Activated CD8-positive, alpha-beta memory T cell treated with anti-CD3 and anti-CD28 coated beads for 36 hours (primary cell): ENCODE results near the gene KDM8. TPM values are rescaled to one million over a fixed set of nuclear protein-coding genes. Genes with fewer than 3 reads are reported as not detected.

Source experiments
- CTCF ChIA-PET: fragments of 350-600 bp; sonication (Branson Sonifier 250); formaldehyde crosslinking; loops from one replicate; lab custom pipeline; 2021; ENCODE audit warnings: antibody characterized with exemption; lab: Charles Lee
- POLR2A ChIA-PET: fragments of 350-600 bp; sonication (Branson Sonifier 250); formaldehyde crosslinking; loops from one replicate; lab custom pipeline; 2021; ENCODE audit warnings: antibody characterized with exemption; lab: Charles Lee
- total RNA-seq, 2 experiments: library from RNA; stranded (reverse); gene quantifications; one replicate each; pipeline ENCODE4 v1.2.3, GENCODE V29; 2021

KDM8 gene
- 1 to 10 TPM; 8.4 to 8.8 TPM for total RNA-seq

DNA sequence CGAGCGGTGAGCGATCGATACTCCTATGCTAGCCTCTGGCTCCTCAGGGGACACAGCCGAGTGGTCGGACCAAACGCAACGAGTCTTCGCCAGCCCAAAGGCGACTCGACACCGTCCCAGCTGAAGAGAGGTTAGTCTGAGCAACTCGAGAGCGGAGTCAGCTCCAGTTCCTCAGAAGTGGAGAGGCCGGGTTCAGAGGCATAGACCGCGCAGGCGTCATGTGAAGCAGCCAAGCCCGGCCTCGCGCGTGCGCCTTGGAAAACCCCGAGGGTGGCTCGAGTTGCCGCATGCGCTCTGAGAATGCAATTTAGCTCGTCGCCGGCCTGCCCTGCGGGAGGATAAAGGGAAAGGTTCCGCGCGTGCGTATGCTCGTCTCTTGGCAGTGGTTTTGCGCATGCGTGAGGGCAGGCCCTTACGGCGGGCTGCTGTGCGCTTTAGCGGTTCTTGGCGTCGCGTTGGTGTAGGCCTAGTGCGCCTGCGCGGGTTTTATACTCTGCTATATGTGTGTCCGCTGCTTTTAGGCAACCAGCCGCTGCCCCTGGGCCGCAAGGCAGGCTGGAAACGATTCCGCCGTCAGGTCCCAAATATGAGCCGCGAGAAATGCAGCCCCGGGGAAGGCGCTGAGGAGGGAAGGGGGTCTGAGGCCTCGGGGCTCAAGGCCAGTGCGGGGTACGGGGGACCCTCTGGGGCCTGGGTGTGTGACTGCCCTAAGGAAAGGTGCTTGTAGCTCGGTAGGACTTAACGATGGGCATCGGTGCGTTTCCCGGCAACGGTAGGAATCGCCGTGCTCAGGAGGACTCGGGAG lies at the start of gene KDM8:
TSS of gene KDM8 (plus strand) at position 20 of the 805 bp plus-strand sequence. CDS start 6,598 bp downstream, outside the sequence.
- POLR2A ChIA-PET = interaction anchor here (0.6 to 1.6 kb wide), 7 partner anchors 32 to 346 kb away, joined by 3 to 7 read pairs (median 3); partner anchors contain the start of gene KATNIP
- CTCF ChIA-PET = interaction anchor here (1.0 to 4.8 kb wide), 4 partner anchors 24 to 164 kb away, joined by 3 to 20 read pairs (median 5); no protein-coding TSS in a partner anchor

DNA sequence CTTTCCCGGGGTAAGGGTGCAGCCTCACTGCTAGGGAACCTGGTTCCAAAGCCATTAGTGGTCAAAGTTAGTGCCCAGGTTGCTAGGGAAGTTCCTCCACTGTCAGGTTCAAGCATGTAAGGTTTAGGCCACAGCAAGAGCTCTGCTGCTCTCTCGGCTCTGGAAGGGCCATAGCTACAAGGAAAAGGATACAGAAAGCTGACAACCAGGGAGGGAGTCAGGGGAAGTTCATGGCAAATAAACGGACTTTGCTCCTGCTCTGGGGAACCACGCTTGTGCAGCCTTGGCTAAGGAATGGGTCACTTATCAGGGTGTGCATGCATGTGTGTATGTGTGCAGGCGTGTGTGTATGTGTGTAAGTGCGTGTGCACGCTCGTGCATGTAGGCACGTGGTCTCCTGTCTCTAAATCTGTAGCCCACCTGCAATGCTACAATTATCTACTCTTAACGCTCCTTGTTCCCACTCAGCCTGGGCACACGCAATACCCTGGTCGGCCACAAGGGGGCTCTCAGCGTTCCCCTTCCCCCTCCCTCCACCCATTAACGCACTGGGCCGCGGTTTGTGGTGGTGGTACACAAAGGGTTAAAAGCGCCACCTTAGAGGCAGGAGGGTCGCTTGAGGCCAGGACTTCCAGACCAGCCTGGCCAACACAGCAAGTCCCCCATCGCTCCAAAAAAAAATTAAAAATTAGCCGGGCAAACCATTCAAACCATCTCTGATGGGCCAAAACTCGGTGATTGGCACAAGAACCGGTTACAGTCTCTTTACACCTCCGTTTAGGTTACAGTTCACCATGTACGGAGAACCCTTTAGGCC lies 48.4 kb upstream of the KDM8 start:
- ChIA-PET POLR2A (no interaction called here), CTCF (interaction anchor here (0.6 to 2.7 kb wide), 11 partner anchors 12 to 308 kb away, joined by 3 to 10 read pairs (median 4); no protein-coding TSS in a partner anchor)

DNA sequence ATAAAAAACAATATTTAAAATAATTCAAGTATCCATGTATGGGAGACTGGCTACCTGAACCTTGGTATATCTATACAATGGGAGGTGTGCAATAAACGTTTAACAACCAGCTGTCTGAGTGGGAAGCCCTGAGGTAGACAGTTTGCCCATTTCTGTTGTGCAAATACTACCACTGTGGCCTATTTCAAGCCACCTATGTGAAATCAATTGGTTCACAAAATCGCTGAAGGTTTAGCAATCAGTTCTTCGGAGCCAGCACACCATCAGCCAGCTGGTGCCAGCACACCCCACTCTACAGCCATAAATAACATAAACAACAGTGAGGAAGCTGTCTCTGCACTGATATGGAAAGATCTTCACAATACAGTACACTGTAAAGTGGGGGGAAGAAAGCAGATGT lies 46.7 kb upstream of the KDM8 start:
- CTCF ChIA-PET = interaction anchor here (0.6 to 1.5 kb wide), 5 partner anchors 10 to 216 kb away, joined by 3 to 6 read pairs (median 4); no protein-coding TSS in a partner anchor
- POLR2A ChIA-PET = no interaction called here

DNA sequence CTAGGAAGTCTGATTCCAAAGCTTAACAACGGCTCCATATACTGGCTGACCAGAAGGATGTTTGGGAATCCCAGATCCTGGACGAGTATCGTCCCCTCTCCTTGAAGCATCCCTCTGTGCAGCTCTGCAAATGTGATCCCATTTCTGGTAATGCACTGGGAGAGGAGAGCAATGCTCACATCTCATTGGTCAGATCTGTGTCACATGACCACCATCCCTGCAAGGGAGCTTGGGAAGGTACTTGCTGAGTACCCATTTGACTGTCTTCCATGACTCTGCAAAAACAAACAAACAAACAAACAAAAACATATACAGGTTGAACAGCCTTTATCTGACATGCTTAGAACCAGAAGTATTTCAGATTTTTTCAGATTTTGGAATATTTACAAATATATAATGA lies 41.9 kb upstream of the KDM8 start:
- POLR2A ChIA-PET = no interaction called here
- CTCF ChIA-PET = no interaction called here

DNA sequence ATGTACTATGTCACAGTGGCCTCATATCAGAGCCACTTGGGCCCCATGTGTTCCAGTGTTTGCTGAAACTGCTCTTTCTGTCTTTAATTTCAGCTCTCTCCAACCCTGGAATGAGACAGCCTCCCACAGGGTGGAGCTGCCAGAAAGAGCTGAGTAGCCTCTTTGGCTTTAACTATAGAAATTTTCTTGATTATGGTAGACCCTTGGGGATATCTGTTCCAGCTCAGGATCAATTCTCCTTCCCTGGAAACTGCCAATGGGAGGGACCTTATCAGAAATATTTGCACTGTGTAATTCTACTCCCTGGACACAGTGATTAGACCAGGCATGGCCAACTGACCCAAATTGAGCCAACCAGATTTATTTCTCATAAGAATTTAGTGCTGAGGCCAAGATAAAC lies 39.0 kb upstream of the KDM8 start:
- POLR2A ChIA-PET = no interaction called here
- CTCF ChIA-PET = no interaction called here

DNA sequence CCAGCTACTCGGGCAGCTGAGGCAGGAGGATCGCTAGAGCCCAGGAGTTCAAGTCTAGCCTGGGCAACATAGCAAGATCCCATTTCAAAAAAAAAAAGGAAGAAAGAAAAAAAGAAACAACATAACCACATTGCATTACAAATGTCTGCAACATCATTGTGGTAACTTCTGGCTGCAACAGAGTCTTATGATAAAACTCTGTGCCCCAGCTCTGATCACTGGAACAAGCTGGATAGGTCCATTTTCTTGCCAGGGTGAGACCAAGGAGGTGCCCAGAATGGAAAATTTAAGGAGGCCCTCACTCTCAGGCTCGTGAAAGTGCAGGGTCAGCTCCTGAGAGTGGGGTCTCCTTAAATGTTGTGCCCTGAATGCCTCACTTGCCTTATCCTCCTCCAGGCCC lies 37.8 kb upstream of the KDM8 start:
- POLR2A ChIA-PET = no interaction called here
- CTCF ChIA-PET = no interaction called here

DNA sequence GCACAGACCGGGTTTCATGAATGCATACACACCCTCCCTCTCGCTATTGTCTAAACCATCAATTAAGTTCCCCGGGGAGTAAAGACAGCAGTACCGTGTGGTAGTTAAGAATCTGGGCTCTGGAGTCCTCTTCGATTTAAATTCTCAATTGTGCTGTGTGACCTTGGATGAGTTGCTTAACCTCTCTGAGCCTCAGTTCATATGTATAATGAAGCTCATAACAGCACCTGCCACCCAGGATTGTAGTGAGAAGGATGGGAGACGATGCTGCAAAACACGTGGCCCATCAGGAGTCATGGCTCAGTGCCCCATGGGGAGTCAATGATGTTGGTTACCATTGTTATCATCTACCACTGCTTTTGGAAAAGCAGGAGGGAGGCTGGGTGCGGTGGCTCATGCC lies 34.5 kb upstream of the KDM8 start:
- POLR2A ChIA-PET = no interaction called here
- CTCF ChIA-PET = interaction anchor here (0.7 to 1.7 kb wide), 4 partner anchors 11 to 199 kb away, joined by 3 to 6 read pairs (median 4); partner anchors contain the start of gene KDM8

DNA sequence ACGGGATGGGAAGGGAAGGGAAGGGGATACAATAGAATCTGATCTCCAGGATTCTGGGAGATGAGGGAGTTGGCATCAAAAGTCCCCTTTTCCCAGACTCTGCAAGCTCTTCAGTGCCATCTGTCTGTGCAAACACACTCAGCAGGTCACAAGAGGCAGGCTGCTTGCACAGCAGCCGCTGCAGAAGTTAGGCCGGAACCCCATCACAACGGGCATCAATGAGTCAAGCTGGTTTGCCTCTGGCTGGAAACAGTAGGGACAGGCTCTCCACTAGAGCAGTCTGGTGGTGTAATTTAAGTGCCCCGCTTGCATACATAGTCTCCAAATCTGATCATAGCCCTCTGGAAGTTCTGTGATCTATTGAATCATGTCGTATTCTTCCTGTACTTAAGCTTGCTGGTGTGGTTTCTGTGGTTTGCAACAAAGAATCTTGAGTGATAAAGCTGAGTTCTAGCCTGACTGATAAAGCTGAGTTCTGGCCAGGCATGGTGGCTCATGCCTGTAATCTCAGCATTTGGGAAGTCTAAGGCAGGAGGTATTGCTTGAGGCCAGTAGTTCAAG lies 33.7 kb upstream of the KDM8 start:
- ChIA-PET POLR2A (interaction anchor here (0.5 to 1.0 kb wide), 5 partner anchors 27 to 235 kb away, joined by 3 to 5 read pairs (median 4); no protein-coding TSS in a partner anchor), CTCF (interaction anchor here (0.7 to 1.7 kb wide), 9 partner anchors 10 to 283 kb away, joined by 3 to 6 read pairs (median 4); partner anchors contain the start of genes IL21R and KDM8)

DNA sequence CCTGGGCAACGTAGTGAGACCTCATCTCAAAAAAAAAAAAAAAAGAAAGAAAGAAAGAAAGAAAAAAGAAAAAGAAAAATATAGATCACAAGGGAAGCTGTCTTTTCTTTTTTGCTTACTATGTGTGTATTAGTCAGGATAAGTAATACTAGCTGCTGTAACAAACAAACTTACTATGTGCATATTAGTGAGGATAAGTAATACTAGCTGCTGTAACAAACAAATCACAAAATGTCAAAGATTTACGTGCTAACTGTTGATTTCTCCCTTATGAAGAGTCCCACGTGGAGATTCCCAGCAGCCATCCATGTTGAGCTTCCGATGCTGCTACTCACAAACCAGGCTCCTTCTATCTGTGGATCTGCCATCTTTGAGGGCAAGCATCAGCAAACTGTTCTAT lies 31.7 kb upstream of the KDM8 start:
- POLR2A ChIA-PET = interaction anchor here (0.6 to 0.7 kb wide), 4 partner anchors 31 to 613 kb away, joined by 3 to 9 read pairs (median 4); no protein-coding TSS in a partner anchor
- CTCF ChIA-PET = interaction anchor here (0.7 to 1.2 kb wide), 4 partner anchors 8 to 1103 kb away, joined by 3 to 4 read pairs (median 4); no protein-coding TSS in a partner anchor

DNA sequence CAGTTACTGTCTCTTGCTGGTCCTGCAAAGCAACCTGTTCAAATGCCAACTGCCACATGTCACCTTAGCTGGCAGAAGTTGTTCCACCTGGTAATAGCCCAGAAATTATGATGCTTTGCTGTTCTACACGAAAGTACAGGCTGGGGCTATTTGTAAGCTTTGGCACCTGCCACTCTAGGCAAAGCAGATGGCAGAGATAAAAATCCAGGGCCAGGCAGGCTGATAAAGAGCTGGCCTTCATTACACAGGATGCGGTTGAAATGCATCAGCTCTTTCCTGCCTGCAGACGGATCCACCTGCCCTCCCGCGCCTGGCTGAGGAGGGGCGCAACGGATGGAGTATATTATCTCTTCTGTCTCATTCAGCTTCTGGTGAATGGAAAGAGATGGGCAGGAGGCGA lies 29.3 kb upstream of the KDM8 start:
- CTCF ChIA-PET = interaction anchor here (0.6 to 1.4 kb wide), 3 partner anchors 22 to 193 kb away, joined by 3 to 5 read pairs (median 3); no protein-coding TSS in a partner anchor
- POLR2A ChIA-PET = interaction anchor here (0.7 kb wide), 1 partner anchor 194 kb away, joined by 3 read pairs; no protein-coding TSS in a partner anchor

DNA sequence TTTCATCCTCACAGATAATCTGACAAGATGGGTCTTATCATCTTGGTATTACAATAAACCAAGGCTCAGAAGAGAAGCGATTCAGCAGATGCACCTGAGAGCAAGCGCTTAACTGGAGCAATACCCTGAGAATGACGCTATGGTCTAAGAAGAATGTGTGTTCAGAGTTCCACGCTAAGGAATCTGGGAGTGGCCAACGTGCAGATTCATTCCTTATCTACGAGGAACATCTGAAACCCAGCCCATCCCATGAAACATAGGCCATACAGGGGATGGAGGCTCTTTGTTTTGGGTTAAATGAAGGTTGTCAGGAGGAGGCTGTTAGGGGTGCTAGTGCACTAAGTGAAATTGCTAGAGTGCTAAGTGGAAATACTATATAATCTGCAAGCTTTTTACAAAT lies 28.5 kb upstream of the KDM8 start:
- CTCF ChIA-PET = interaction anchor here (1.4 kb wide), 1 partner anchor 22 kb away, joined by 5 read pairs; no protein-coding TSS in a partner anchor
- POLR2A ChIA-PET = interaction anchor here (0.7 kb wide), 1 partner anchor 193 kb away, joined by 3 read pairs; no protein-coding TSS in a partner anchor

DNA sequence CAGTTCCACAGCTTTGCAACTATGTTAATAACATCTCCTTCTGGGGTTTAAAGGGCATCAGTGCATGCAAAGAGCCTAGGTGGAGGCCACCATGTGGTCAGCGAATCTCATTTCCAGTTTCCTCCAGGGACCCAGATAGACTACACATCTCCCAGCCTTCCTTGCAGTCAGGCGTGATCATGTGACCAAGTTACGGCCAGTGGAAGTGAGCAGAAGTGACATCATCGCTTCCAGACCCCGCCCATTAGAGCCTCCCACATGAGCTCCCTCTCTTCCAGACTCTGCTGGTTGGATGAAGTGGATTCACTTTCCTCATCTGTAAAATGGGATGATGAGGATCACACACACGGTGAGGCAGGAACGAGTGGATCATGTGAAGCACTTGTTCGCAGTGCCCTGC lies 27.4 kb upstream of the KDM8 start:
- ChIA-PET CTCF (interaction anchor here (0.8 to 1.3 kb wide), 2 partner anchors 179 to 192 kb away, joined by 3 to 6 read pairs; no protein-coding TSS in a partner anchor), POLR2A (no interaction called here)

DNA sequence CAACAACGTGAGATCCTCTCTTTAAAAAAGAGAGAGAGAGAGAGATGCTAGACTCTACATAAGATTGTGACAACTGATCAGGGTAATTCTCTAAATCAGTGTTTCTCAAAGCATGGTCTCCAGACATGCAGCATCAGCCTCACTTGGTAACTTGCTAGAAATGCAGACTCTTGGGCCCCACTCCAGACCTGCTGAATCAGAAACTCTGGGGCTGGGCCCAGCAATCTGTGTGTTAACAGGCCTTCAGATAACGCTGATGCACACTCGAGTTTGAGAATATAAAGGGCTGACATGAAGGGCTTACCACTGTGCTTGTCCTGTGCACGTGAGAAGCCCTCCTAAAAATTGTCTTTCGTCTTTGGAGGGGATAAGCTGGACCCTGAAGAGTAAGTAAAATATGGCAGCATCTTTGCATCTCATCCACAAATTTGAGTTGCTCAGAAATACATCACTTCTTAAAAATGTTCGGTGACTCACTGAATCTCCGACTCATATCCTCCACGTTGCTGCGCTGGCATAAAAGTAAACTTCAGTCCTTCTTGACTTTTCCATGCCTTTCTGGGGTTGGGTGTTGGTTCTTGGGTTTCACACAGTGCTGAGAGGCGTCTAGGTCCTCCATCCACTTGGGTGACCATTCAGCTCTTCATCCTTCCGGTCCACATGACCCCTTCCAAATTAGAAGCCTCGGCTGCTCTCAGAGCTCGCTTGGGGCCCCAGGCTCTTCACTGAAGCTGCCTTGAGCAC lies 26.1 kb upstream of the KDM8 start:
- CTCF ChIA-PET = interaction anchor here (1.3 kb wide), 1 partner anchor 190 kb away, joined by 6 read pairs; no protein-coding TSS in a partner anchor

DNA sequence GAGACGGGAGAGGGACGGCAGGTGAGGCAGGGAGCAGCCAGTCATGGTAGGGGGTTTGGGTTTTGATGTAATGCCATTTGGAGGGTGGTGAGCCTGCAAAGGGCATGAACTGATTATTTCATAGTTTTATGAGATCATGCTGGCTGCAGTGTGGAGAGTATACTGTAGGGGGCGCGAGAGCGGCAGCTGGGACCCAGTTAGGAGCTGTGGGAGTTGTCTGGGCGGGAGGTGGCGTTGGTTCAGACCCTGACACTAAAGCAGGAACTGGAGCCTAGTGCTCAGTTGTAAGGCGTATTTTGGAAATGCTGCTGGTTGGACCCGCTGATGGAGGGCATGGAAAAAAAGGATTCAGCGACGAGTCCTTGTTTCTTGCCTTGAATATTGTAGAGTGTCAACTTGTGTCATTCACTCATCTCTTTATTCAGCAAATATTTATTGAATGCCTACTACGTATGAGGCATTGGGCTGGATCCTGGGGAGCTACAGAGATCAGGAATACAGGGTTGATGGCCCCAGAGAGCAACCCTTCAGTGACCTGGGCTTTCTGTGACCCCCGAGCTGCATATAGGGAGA lies 23.7 kb upstream of the KDM8 start:
- ChIA-PET POLR2A (interaction anchor here (1.2 kb wide), 1 partner anchor 188 kb away, joined by 3 read pairs; no protein-coding TSS in a partner anchor), CTCF (interaction anchor here (0.7 to 2.9 kb wide), 27 partner anchors 8 to 284 kb away, joined by 3 to 33 read pairs (median 5); partner anchors contain the start of genes IL21R and KDM8)

More for the DNA sequence above, 26.1 kb upstream of the KDM8 start:
- POLR2A ChIA-PET = no interaction called here

DNA sequence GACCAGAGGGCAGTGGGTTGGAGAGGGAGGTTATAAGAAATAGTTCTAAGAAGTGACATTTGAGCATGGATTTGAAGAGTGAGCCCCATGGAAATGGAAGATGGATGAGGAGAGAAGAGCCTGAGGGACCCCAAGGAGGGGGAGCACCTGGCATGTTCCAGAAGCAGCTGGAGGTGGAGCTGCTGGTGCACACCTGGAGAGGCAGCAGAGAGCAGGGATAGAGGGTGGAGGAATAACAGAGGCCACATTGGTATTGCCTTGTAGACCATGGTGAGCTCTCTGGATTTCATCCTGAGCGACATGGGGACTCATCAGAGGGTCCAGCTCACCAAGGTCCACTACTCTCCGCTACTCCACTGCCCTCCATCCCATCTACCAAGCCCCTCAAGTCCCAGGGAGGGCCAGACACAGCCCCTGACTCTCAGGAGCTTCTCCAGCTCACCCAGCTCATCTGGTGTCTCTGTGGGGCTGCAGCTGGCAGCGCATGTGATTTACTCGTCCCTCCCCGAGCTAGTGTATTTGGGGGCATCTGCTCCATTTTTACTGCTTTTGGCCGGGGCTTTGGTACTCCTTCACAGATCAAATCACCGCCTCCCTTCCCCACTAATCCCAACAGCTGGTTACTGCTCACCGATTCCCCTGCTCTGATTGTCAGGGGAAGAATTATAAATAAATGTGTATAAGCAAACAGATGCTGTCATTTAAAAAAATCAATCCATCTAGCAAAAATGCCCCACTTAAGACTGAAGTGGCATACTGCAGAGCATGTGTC lies 22.1 kb upstream of the KDM8 start:
- CTCF ChIA-PET = interaction anchor here (0.7 to 2.4 kb wide), 6 partner anchors 9 to 174 kb away, joined by 3 to 20 read pairs (median 4); partner anchors contain the start of gene KDM8
- POLR2A ChIA-PET = no interaction called here

DNA sequence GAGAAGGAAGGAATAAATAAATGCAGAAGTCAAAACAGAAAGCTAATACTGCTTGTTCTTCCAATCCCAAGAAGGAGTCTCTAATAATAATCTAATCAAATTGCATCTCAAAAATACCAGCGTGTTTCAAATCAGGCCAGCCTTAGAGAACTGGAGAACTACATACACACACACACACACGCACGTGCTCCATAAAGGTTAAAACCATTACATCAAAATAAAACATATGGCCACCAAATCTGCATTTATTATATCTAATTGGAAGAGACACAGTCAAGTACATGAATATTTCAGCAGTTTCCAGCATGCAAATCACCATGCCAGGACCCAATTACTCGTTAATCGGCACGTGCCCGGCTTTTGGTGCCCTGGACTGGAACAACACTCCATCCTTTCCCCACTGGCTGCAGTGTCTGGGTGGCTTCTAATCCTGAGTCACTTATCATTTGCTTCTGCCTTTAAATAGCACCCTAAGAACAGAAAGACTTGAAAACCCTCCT lies 20.4 kb upstream of the KDM8 start:
- CTCF ChIA-PET = no interaction called here

More for the DNA sequence above, 20.4 kb upstream of the KDM8 start:
- POLR2A ChIA-PET = no interaction called here
